Activated CD4-positive, alpha-beta T cell treated with anti-CD3 and anti-CD28 coated beads, Interleukin-2, amount 10 ng/mL, durations not matched to agents 24 days and 14 days (primary cell): Measurements from ENCODE around the gene CPZ. TPM values are rescaled to one million over a fixed set of nuclear protein-coding genes. Genes with fewer than 3 reads are reported as not detected.

ENCODE experiments used
- DNase-seq: peaks from one replicate; pipeline ENCODE4 v3.0.0; 2022
- H3K27ac Mint-ChIP-seq: one replicate; pipeline ENCODE4 v1.8.0; 2022; ENCODE audit warnings: mild to moderate bottlenecking, mixed read lengths
- H3K27me3 Mint-ChIP-seq: one replicate; pipeline ENCODE4 v1.8.0; 2022; ENCODE audit warnings: mixed read lengths
- H3K36me3 Mint-ChIP-seq: one replicate; pipeline ENCODE4 v1.8.0; 2022; ENCODE audit warnings: low read depth, mild to moderate bottlenecking, mixed read lengths
- H3K4me1 Mint-ChIP-seq: one replicate; pipeline ENCODE4 v1.8.0; 2021; ENCODE audit warnings: mixed read lengths
- H3K4me3 Mint-ChIP-seq: one replicate; pipeline ENCODE4 v1.8.0; 2022; ENCODE audit warnings: mild to moderate bottlenecking, moderate library complexity, mixed read lengths
- H3K9me3 Mint-ChIP-seq: one replicate; pipeline ENCODE4 v1.8.0; 2021; ENCODE audit warnings: mixed read lengths
- intact Hi-C: fragments of 100-400 bp; cut with micrococcal nuclease; formaldehyde crosslinking; loops from one replicate; pipeline ENCODE4 v1.15.1; 2023
- total RNA-seq: library from RNA; stranded (reverse); gene quantifications from 2 replicates; pipeline ENCODE4 v1.2.3, GENCODE V29; 2022

The CPZ gene
- not detected in 2 replicates for total RNA-seq

DNA sequence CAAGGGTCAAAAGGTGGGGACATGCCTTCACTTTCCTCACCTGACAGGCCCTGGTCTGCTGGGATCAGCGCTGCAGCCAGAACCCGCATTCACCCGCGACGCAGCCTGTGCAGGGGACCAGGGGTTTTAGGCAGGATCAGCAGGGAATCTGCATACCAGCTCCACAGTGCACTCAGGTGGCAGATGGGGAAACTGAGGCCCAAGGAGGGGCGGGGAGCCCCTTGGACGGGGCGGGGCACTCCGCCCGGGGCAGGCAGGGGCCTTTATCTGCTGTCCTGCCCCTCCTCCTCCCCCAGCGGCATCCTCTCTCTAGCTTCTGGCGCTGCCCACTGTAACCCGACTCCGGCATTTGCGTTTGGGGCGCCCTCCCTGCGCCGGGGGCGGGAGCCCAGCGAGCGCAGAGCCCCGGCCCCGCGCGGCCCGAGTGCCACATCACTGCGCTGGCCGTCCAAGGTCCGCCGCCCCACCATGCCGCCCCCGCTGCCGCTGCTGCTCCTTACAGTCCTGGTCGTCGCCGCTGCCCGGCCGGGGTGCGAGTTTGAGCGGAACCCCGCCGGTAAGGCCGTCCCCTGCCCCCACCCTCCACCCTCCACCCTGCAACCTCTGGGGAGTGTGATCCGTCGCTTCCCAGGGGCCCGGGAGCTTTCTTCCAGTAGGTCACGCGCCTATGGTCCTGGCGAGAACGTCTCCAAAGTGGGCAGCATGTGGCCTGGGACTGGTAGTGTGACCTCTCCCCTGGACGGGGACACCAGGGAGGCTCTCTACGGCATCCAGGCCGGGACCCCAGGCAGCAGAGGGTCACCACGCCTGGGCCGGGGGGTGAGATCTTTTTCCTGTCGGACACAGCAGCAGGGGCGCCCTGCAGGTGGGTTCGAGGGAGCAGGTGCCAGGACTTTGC lies at the start of gene CPZ:
Gene CPZ, plus strand, starts transcription at position 400 of the 898 bp plus-strand sequence. Its CDS starts 69 bp downstream, at position 469.
- Mint-ChIP-seq H3K36me3 (no peaks in the 10 kb centered on the region), H3K4me3 (no peak within 1 kb of the TSS), H3K27ac (no peak within 1 kb of the TSS), H3K9me3 (no peaks in the 10 kb centered on the region), H3K27me3 (peaks cover 21% of the 10 kb centered on the region), H3K4me1 (no peaks in the 10 kb centered on the region)
- DNase-seq: no peak
- intact Hi-C loops: loop anchor here (10.0 kb wide), 1 partner anchor 348 kb away; no protein-coding TSS in a partner anchor

DNA sequence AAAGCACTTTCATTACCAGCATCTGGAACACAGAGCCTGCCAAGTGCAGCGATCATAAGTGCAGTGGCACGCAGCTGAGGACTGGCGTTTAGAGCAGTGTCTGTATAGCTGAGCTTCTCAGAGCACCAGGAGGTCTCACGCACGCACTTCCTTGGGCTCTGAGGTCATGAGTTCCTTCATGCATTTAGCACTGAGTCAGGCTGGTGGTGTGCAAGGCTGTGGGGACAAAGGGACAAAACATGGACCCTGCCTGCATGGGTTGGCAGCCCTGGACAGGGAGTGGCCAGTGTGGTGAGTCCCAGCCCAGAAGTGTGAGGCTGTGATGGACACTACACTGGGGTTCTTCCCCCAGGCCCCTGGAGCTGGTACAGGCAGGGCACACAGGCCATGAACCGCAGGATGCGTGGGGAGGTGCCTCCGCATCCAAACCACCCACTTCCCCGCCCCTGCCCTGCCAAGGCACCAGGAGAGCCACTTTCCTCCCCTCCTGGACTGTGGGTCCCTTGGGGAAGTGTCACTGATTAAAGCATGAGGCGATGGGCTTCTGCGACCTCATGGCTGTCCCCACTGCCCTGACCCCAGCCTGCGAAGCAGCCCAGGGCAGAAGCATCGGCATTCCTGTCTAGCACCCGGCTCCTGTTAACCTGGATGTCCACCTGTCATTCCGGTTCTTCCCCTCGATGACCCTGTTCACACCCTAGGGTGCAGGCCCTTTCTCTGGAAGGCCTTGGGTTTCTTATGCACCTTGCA lies 49.6 kb upstream of the CPZ start:
- DNase-seq: no peak
- Mint-ChIP-seq H3K27me3 (no peaks in the 10 kb centered on the region), H3K4me3 (no peak overlapping the region), H3K36me3 (no peaks in the 10 kb centered on the region), H3K27ac (no peak overlapping the region), H3K4me1 (peaks cover 7% of the 10 kb centered on the region), H3K9me3 (no peaks in the 10 kb centered on the region)
- intact Hi-C loops: no loop called here

DNA sequence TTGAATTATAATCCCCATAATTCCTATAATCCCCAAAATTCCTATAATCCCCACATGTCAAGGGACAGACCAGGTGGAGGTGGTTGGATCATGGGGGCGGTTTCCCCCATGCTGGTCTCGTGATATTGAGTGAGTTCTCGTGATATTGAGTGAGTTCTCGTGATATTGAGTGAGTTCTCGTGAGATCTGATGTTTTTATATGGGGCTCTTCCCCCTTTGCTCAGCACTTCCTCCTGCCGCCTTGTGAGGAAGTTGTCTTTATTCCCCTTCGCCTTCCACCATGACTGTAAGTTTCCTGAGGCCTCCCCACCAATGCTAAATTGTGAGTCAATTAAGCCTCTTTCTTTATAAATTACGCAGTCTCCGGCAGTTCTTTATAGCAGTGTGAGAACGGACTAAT lies 48.9 kb upstream of the CPZ start:
- no peak overlapping the region for H3K4me3 Mint-ChIP-seq
- H3K9me3 Mint-ChIP-seq: no peaks in the 10 kb centered on the region
- intact Hi-C loops: no loop called here
- H3K4me1 Mint-ChIP-seq: peaks cover 7% of the 10 kb centered on the region
- no peak overlapping the region for H3K27ac Mint-ChIP-seq
- DNase-seq: no peak
- H3K36me3 Mint-ChIP-seq: no peaks in the 10 kb centered on the region
- no peaks in the 10 kb centered on the region for H3K27me3 Mint-ChIP-seq

DNA sequence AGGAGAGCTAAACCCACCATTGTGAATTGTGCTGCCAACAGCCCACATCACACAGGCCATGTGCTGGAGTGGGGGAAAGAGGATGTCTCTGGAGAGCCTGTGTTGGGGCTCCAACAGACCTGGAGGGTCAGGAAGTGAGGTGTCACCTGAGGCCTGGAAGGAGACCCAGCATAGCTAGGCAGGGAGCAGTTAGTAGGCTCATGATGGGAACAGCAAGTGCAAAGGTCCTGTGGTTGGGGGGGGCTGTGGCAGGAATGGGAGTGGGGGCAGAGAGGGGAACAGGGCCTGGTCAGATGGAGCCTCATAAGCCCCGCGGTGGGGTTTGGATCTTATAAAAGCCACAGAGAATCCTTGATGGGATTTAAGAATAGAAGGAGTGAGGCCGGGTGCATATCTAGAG lies 48.3 kb upstream of the CPZ start:
- H3K4me3 Mint-ChIP-seq: no peak overlapping the region

DNA sequence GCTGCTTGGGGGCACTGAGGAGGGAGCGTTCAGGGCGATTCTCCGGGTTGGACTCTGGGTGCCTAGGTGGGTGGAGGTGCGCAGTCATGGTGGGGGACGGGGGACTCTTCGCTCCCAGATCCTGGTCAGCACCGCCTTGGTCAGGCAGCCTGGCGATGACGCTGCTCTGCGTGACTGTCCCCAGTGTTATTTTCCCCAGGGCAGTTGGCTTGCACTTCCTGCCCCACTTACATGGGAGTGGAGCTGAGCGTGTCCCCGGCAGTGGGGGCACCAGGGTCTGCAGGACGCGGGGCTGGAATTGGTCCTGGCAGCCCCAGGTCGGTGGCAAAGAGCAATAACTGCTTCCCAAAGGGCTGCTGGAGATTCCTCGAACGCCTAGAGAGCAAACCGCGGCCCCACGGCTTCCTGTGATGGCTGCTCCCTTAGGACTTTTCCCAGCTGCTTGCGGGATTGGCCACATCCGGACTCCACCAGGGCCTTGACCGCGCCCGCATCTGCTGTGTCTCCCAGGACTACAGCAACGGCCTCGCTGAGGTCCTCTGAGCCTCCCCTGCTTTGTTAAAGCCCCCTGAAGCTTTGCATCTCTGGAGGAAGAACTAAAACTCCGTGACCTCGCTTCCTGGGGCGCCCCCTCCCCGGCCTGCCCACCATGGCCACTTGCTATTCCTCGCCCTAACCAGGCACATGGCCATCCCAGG lies 47.7 kb upstream of the CPZ start:
- H3K36me3 Mint-ChIP-seq: no peaks in the 10 kb centered on the region
- H3K4me3 Mint-ChIP-seq: no peak overlapping the region
- H3K27ac Mint-ChIP-seq: no peak overlapping the region
- peaks cover 4% of the 10 kb centered on the region for H3K4me1 Mint-ChIP-seq
- intact Hi-C loops: no loop called here
- H3K27me3 Mint-ChIP-seq: no peaks in the 10 kb centered on the region
- no peak for DNase-seq
- no peaks in the 10 kb centered on the region for H3K9me3 Mint-ChIP-seq

More for the DNA sequence above, 48.3 kb upstream of the CPZ start:
- no peak overlapping the region for H3K27ac Mint-ChIP-seq
- DNase-seq: no peak
- intact Hi-C loops: no loop called here
- no peaks in the 10 kb centered on the region for H3K36me3 Mint-ChIP-seq
- no peaks in the 10 kb centered on the region for H3K27me3 Mint-ChIP-seq
- H3K4me1 Mint-ChIP-seq: peaks cover 7% of the 10 kb centered on the region
- H3K9me3 Mint-ChIP-seq: no peaks in the 10 kb centered on the region

DNA sequence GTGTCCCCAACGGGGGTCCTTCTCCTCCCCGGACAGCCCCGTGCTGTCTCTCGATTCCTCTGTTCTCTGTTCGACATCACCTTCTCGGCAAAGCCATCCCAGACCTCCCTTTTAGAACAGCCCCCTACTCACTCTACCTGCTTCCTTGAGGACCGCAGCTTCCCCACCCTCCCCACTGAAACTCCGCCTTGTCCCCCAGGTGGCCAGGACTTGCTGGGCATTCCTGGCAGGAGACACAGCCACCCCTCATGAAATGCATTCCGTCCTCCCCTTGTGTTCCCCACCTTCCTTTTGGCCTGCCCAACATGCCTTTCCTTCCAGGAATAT lies 47.2 kb upstream of the CPZ start:
- no peaks in the 10 kb centered on the region for H3K4me1 Mint-ChIP-seq
- no peaks in the 10 kb centered on the region for H3K9me3 Mint-ChIP-seq
- intact Hi-C loops: no loop called here
- no peaks in the 10 kb centered on the region for H3K27me3 Mint-ChIP-seq
- no peak for DNase-seq
- no peak overlapping the region for H3K27ac Mint-ChIP-seq
- H3K36me3 Mint-ChIP-seq: no peaks in the 10 kb centered on the region
- no peak overlapping the region for H3K4me3 Mint-ChIP-seq

DNA sequence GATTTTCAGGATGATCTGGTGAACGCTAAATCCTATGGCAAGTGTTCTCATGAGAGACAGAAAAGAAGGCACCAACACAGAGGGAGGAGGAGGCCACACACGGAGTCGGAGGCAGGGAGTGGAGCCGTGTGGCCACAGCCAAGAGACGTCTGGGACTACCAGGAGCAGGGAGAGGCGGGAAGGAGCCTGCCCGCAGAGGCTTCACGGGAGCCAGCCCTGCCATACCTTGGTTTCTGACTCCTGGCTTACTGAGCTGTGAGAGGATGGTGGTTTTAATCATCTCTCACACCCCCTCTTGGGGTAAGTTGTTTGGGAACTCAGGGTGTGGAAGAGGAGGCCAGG lies 45.8 kb upstream of the CPZ start:
- no peak for DNase-seq
- Mint-ChIP-seq H3K36me3 (no peaks in the 10 kb centered on the region), H3K9me3 (no peaks in the 10 kb centered on the region), H3K4me3 (no peak overlapping the region), H3K27ac (no peak overlapping the region), H3K4me1 (no peaks in the 10 kb centered on the region), H3K27me3 (no peaks in the 10 kb centered on the region)
- intact Hi-C loops: loop anchor here (2.0 kb wide), 1 partner anchor 78 kb away; no protein-coding TSS in a partner anchor

DNA sequence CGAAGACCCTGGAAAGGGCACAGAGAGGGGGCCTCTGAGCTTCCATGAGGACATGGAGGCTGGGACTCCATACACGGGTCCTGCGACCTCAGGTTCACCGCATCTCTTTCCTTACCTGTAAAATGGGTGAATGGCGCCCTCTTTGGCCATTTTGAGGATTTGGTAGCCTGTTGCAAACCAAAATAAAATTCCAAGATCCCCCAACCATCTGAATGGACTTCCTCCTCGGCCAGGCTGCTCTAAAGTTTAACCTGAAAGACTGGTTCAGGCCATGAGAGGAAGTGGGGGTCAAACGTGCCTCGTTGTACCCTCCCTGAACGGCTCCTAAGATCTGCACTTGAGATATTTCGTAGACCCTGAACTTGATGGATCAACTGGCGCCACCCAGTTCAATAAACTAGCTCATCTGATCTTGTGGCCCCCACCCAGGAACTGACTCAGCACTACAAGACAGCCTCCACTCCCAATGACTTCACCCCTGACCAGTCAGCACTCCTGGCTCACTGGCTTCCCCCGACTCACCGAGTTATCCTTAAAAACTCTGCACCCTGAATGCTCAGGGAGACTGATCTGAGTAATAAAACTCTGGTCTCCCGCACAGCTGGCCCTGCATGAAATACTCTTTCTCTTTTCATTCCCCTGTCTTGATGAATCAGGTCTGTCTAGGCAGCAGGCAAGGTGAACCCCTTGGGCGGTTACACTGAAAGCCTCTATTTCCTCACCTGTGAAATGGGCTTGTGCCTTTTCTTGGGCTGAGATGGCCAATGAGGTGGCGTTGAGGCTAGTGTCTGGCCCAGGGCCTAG lies 45.3 kb upstream of the CPZ start:
- DNase-seq: no peak
- Mint-ChIP-seq H3K27me3 (no peaks in the 10 kb centered on the region), H3K4me1 (no peaks in the 10 kb centered on the region), H3K27ac (no peak overlapping the region), H3K4me3 (no peak overlapping the region), H3K9me3 (no peaks in the 10 kb centered on the region), H3K36me3 (no peaks in the 10 kb centered on the region)
- intact Hi-C loops: loop anchor here (2.0 kb wide), 1 partner anchor 79 kb away; no protein-coding TSS in a partner anchor

DNA sequence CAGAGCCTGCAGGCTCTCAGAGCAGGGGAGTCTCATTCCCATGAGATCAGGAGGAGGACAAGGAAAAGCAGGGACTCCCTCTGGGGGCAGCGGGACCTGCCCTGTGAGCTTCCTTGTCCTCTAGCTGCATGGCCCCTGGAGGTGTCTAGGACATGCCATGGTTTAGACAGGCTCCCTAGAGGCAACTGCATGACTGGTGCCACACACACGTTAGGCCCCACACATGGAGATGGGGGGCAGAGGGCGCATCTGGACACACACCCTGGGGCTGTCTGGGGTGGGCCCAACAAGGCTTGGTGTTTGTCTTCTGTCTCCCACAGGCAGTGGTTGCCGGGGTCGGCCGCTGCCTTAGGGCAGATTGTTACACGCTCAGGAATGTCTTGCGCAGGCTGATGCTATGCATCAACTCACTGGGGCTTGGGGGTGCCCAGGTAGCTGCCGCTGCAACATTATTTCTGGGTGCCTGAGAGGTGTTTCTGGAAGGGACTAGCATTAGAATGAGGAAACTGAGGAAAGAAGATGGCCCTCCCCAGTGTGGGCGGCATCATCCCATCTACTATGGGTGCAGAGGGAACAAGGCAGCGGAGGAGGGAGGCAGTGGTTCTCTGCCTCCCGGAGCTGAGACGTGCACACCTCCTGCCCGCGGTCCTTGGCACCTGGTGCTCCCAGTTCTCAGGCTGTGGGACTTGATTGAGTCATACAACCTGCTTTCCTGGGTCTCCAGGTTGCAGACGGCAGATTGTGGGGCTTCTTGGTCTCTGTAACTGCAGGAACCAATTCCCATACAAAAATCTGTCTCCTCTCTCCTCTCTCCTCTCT lies 44.4 kb upstream of the CPZ start:
- Mint-ChIP-seq H3K27me3 (no peaks in the 10 kb centered on the region), H3K4me3 (no peak overlapping the region)
- intact Hi-C loops: loop anchor here (2.0 kb wide), 1 partner anchor 79 kb away; no protein-coding TSS in a partner anchor

DNA sequence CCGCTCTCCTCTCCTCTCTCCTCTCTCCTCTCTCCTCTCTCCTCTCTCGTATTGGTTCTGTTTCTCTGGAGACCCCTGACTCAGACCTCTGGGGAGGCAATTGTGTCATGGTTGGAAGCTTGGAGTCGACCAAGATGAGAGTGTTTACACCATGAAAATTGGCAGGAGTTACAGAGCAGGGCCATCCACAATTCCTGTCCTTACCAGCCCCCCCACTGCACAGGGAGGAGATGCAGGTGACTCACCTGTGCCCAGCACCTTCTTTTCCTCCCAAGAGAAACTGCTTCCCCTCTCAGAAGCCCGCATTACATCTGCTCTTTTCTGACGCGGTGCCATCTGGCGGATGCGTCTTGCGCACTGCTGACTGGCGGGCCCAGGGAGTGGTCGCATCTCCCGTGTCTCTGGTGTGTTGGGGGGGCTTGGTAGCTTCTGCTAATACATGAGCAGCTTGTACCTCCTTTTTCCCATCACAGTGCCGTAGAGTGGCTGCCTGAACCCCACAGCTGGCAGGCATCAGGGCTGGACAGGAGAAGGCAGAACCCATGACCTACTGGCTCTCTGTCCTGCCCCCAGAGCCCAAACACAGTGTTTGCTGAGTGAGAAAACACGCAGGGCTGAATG lies 43.7 kb upstream of the CPZ start:
- Mint-ChIP-seq H3K9me3 (no peaks in the 10 kb centered on the region), H3K4me1 (no peaks in the 10 kb centered on the region), H3K4me3 (no peak overlapping the region), H3K27ac (no peak overlapping the region), H3K27me3 (no peaks in the 10 kb centered on the region), H3K36me3 (no peaks in the 10 kb centered on the region)
- intact Hi-C loops: no loop called here
- DNase-seq: no peak

More for the DNA sequence above, 44.4 kb upstream of the CPZ start:
- Mint-ChIP-seq H3K27ac (no peak overlapping the region), H3K4me1 (no peaks in the 10 kb centered on the region), H3K9me3 (no peaks in the 10 kb centered on the region), H3K36me3 (no peaks in the 10 kb centered on the region)
- no peak for DNase-seq

DNA sequence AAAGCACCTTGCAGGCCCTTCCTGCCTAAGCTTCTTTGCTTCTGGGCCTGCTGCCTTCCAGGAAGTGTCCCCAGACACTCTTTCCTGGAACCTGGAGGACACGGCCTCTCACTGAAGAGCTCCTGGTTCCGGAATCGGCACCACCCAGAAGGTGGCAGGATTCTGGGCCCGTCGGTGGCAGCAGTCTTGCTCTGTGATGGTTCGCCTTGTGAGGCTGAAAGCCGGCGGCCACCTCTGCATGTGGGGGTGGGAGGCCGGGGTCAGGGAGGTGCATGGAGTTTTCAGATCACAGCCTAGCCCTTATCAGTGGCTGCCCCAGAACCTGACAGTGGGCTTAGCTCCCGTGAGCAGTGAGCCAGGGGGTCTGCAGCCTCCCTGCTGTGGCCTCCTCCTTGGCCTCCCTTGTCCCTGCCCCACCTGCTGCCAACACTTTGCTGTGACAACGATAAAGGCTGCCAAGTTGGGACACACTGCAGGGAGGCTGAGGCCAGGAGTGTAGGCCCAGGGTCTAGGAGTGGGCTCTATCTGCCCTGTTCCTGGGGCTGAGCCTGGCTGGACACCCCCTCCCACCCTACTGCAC lies 43.1 kb upstream of the CPZ start:
- no peaks in the 10 kb centered on the region for H3K36me3 Mint-ChIP-seq
- intact Hi-C loops: no loop called here
- H3K27ac Mint-ChIP-seq: no peak overlapping the region
- H3K27me3 Mint-ChIP-seq: no peaks in the 10 kb centered on the region
- H3K4me3 Mint-ChIP-seq: no peak overlapping the region
- H3K9me3 Mint-ChIP-seq: no peaks in the 10 kb centered on the region
- no peaks in the 10 kb centered on the region for H3K4me1 Mint-ChIP-seq
- no peak for DNase-seq

DNA sequence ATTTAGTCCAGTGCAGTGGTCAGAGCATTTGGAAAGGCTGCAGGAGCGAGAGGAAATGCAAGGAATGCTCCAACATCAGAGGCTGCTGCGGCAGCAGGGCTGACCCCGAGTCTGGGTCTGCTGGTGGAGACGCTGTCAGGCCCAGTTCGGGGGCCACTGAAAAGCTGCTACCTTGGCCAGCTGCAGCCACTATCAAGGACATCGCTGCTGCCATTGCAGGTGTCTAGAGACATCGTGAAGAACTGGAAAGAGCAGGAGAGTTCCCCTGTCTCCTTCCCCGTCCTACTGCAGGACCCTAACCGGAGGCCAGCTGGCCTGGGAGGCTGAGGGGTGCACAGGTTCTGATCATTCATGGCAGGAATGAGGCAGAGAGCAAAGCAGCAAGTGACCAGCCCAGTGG lies 41.9 kb upstream of the CPZ start:
- Mint-ChIP-seq H3K36me3 (no peaks in the 10 kb centered on the region), H3K27me3 (no peaks in the 10 kb centered on the region), H3K4me3 (no peak overlapping the region), H3K4me1 (no peaks in the 10 kb centered on the region), H3K9me3 (no peaks in the 10 kb centered on the region), H3K27ac (no peak overlapping the region)
- intact Hi-C loops: no loop called here
- no peak for DNase-seq
